ENCODE measurements around the gene MUTYH. TPM values are rescaled to one million over a fixed set of nuclear protein-coding genes. Genes with fewer than 3 reads are reported as not detected.
A peak's percentile ranks its signal among the peaks of the same experiment; 100 is the strongest.
"Not testable (repeated sequence)": the region's sequence is repeated elsewhere in the genome, so short reads cannot be mapped to it uniquely, and the experiment has no call there.

MUTYH gene
- total RNA-seq, 1 donor from 2014 or later = 14.4 TPM

DNA sequence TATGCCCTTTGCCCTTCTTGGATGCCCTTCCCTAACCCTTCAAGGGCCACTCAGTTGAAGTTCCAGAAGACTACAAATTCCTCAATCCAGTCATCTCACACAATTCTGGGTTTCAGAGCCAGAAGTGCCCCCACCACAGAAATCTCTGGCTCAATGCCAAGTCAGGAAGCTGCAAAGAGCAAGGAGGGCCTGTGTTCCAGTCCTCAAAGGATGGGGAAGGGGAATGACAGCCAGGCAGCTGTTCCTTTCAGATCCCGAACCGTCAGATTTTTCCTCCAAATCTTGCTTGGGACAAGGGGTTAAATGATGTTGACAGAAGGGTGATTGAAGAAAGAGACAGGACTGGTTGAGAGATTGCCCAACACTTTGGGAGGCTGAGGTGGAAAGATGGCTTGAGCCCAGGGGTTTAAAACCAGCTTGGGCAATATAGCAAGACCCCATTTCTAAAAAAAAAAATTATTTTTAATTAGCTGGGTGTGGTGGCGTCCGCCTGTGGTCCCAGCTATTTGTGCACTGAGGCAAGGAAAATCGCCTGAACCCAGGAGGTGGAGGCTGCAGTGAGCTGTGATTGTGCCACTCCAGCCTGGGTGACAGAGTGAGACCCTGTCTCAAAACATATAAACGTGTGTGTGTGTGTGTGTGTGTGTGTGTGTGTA, 14.3 kb downstream of the MUTYH start:
- peak; percentile 18 for DNase-seq (ENCODE audit: low spot score)

DNA sequence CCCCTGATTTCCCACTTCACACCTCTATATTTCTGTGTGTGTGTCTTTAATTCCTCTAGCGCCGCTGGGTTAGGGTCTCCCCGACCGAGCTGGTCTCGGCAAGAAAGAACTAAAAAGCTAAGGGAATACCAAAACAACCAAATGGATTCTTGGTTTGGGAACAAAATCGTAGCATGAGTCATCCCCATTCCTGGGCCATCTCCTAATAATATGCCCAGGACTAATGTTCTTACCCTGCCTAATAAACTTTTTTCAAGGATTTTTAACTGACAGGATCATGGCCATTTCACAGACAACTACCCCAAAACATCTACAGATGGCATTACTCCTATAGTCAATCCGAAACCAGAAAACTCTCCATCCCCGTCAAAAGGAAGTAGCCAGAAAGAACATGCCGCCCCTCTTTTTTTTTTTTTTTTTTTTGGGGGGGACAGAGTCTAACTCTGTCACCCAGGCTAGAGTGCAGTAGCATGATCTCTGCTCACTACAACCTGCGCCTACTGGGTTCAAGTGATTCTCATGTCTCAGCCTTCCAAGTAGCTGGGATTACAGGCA, 17.7 kb downstream of the MUTYH start:
- no peak for DNase-seq (ENCODE audit: low spot score)

DNA sequence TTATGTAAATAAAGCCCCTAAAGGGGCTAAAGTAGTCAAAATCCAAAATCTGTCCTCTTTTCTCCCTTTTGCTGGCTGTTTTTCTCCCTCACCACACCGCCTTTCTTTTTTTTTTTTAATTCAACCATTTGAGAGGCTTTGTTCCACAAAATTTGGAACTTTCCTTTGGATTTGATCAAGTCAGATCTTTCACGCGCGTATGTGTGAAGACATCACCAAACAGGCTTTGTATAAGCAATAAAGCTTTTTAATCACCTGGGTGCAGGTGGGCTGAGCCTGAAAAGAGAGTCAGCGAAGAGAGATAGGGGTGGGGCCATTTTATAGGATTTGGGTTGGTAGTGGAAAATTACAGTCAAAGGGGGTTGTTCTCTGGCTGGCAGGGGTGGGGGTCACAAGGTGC, 18.8 kb downstream of the MUTYH start:
- no peak for DNase-seq (ENCODE audit: low spot score)

DNA sequence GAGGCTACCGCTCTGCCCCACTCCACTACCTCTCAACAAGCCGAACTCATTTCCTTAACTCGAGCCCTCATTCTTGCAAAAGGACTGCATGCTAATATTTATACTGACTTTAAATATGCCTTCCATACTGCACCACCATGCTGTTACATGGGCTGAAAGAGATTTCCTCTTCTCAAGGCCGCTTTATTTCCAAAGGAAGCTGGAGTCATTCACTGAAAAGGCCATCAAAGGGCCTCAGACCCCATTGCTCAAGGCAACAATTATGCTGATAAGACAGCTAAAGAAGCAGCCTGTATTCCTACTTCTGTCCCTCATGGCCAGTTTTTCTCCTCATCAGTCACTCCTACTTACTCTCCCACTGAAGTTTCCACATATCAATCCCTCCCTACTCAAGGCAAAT, 20.5 kb downstream of the MUTYH start:
- DNase-seq (ENCODE audit: low spot score) = no peak

DNA sequence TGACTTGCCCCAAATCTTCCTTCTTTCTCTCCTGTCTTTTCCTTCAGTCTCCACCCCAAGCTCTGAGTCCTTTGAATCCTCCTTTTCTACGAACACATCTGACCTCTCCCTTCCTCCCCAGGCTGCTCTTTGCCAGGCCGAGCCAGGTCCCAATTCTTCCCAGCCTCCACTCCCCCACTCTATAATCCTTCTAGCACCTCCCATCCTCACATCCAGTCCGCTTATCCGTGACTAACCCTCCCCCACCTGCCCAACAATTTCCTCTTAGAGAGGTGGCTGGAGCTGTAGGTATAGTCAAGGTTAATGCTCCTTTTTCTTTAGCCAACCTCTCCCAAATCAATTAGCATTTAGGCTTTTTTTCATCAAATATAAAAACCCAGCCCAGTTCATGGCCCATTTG, 23.1 kb downstream of the MUTYH start:
- peak; percentile 37 for DNase-seq (ENCODE audit: low spot score)

DNA sequence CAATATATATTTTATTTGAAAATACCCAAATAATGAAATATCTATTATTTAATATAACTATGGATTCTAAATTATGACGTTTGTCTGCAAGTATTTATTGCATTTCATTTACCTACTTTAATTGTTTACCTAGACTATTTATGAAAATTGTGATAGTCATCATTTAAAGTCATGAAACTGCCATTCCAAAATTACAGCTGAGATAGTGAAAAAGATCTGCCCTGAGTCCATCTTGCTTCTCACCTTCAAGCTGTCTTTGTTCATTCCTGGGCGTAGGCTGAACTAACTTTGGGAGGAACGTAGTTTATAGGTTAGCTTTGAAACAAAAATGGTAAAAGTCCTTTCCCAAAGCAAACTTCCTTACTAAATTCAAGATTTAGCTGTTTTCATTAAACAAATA, 26.0 kb downstream of the MUTYH start:
- no peak for DNase-seq (ENCODE audit: low spot score)

DNA sequence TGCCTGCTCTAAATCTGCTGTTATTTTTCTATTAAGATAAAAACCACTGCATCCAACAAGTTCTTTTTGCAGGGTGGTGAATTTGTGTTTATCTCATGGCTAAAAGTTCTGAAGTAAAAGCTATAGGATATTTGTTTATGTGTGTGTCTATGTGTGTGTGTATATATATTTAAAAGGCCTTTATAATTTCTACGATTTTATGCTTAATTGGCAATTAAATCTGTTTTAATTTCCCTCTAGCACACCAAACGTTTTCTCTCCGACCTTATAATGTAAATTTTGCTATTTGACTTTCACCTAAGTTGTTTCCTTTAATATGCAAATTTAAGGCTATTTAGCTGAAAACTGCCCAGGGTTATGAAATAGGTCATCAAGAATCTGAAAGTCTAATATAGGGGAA, 33.3 kb downstream of the MUTYH start:
- no peak for DNase-seq (ENCODE audit: low spot score)

DNA sequence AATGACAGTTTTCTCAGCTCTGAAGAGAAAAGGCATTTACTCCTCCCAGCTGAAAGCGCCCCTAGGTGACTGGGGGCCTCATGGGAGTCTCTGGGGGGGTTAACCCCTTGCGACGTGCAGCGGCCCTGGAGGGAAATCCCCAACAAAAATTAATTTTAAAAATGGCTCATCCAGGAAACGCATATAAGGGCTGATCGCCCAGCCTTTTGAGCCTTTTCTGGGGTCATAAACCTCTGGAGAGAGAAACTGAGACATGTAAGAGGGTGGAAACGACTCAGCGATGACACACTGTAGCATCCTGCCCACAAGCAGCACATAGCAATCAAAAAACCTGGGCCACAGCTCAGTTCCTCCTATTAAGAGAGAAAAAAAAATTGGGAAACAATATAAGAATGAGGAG, 33.9 kb downstream of the MUTYH start:
- DNase-seq (ENCODE audit: low spot score) = peak; percentile 18

DNA sequence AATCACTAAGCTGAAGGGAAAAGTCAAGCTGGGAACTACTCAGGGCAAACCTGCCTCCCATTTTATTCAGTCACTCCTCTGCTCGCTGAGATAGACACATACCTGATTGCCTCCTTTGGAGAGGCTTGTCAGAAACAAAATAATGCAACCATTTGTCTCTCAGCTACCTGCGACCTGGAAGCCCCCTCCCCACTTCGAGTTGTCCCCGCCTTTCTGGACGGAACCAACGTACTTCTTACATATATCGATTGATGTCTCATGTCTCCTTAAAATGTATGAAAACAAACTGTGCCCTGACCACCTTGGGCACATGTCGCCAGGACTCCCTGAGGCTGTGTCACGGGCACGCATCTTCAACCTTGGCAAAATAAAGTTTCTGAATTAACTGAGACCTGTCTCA, 35.0 kb downstream of the MUTYH start:
- peak; percentile 55 for DNase-seq (ENCODE audit: low spot score)

DNA sequence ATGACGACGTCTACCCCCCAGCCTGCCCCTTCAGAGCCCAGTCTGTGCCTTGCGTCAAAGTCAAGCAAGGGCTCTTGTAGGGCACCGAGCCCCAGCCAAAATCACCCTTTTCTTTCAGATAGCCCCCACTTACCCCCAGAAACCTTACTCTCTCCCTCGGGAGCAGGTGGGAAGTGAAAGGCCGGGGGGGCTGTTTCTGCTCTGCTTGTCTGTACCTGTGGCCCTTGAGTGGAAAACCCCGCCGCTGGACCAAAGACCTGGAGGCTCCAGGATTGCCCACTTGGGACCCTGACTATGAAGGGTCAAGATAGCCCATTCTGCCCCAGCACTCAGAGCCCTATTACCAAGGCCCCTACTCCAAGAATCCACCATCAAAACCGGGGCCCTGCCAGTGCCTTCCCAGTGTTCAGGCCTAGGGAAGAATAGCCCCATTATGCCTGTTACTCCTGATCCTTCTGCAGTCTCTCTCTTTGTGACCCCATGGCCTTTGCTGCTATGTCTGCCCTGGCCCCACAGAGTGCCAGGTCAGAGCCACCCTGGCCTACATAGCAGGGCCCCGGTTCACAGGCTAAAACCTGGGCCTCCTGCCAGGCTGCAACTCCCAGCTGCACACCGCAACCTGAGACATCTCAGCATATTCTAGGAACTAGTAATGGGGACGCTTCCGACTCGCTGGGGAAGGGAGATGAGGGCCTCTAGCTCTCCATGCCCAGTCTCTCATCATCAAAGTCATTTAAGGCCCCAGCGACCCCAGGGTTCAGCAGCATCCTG, 35.7 kb downstream of the MUTYH start:
- peak; percentile 87 for DNase-seq (ENCODE audit: low spot score)

DNA sequence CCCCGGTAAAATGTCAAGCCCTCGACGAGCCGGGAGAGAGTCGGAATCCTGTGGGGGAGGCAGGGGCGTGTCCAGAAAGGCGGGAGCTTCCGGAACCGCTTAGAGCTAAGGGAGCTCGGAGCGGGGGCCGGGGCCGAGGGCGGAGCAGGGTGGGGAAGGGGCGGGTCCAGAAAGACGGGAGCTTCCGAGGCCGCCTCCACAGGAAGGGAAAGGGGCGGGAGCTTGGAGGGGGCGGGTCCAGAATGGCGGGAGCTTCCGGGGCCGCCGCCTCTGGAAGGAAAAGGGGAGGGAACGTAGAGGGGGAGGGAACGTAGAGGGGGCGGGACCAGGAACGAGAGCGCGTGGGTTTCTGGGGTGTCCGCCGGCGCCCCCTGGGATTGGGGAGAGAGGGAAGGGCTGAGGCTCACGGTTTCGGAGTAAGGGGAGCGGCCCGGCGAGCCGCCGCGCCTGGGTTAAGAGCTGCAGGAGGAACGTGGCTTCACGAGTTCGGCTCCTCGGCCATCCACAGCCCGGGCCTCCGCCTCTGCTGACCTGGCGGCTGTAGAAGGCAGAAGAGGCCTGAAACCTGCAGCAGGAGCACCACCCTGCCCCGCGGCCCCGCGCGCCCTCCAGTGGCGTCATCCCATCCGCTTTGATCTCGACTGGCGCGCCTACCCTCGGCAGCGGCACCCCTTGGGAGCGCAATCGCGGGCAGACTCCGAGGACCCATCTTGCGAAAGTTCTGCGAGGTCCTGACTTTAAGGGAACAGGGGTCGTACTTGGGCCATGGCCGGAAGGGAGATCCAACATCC, 36.5 kb downstream of the MUTYH start:
- DNase-seq (ENCODE audit: low spot score) = peak; percentile 99

DNA sequence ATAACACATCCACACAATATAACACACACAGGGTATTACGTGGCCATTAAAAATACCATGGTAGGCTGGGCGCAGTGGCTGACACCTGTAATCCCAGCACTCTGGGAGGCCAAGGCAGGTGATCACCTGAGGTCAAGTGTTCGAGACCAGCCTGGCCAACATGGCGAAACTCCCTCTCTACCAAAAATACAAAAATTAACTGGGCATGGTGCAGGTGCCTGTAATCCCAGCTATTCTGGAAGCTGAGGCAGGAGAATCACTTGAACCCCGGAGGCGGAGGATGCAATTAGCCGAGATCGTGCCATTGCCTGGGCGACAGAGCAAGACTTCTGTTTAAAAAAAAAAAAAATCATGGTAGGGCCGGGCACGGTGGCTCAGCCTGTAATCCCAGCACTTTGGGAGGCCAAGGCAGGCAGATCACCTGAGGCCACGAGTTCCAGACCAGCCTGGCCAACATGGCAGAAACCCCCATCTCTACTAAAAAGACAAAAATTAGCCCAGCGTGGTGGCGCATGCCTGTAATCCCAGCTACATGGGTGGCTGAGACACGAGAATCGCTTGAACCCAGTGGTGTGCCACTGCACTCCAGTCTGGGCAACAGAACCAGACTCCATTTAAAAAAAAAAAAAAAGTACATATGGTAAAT, 37.6 kb downstream of the MUTYH start:
- DNase-seq (ENCODE audit: low spot score) = peak; percentile 33

DNA sequence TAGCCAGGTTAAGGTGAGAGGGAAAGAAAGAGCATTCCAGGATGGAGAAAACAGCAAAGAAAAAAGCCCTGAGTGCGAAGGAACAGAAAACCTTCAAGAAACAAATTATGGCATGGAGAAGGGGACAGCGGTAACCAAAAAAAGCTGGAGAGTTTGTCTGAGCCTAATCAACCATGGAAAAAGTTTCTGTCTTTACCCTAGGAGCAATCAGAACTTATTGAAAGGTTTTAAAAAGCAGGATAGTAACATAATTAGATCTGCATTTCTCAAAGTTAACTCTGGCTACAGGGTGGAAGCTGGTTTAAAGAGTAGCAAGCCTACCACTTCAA, 39.6 kb downstream of the MUTYH start:
- DNase-seq (ENCODE audit: low spot score) = no peak

DNA sequence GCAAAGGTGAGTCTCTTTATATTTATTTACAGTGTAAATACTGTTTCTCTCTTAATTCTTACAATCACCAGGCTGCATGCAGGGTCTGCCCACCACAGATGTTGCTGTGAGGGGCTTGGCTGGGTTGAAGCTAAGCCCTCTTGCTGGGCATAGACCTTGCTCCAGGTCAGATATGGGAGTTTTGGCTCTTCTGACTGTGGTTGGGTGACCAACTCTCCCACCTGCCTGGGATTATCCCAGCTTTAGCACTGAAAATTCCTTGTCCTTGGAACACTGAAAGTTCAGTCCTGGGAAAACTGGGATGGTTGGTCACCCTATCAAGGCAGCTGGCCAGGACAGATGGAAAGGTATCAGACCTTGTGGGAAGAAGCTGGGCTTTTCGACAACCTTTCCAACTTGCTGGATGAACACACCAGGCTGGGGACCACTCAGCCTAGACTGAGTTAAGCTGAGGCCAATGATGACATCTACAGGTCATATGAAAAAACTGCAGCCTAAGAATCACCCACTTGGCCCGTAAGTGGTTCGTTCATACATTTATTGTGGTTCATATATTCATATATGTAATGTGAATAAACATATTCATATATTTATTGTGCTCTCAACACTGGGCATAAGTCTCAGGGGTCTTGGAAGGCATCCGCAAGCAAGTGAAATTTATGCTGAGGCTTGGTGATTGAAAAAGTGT, 40.1 kb downstream of the MUTYH start:
- DNase-seq (ENCODE audit: low spot score) = peak; percentile 47

DNA sequence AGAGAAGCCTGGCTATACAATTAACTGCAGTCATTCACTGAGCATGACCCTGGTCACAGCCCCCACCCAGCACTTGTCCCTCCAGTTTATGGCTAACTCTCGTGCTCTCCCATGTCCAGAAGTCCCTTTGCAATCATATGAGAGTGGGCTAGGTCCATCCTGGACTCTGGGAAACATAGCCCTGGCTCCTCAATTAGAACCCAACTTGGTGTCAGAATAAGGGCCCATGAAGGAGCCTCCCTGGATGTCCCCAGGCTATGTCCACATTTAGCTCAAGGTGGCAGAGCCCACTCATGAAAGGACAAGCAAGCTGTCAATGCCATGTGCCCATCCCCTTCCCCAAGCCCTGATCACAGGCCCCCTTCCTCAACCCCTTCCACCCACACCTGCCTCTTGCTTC, 40.9 kb downstream of the MUTYH start:
- DNase-seq (ENCODE audit: low spot score) = peak; percentile 59

DNA sequence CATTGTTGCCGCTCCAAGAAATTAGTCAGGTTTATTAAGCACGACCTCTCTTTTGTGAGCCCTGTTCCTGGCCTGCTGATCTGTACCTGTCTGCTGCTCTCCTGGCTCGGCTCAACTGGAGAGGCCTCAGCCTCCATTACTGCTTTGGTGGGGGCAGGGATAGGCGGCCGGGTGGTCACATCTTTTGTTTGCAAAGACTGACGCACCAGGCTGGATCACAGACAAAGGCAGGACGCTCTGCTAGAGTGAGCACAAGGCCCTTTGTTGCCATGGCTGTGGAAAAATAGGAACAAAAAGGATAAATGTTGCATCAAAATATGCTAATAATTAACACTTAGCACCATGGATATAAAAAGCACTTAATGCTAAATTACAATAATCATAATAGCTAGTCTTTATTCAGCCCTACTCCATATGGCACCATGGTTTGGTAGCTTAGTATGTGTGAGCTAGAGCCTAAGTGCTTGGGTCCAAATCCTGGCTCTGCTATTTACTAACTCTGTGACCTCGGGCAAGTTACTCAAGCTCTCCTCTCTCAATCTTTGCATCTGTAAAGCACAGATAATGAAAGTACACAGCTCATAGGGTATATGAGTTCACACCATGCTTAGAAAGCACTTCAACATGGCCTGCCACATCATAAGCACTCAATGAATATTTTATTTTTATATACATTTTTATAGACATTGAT, 42.4 kb downstream of the MUTYH start:
- peak; percentile 35 for DNase-seq (ENCODE audit: low spot score)

DNA sequence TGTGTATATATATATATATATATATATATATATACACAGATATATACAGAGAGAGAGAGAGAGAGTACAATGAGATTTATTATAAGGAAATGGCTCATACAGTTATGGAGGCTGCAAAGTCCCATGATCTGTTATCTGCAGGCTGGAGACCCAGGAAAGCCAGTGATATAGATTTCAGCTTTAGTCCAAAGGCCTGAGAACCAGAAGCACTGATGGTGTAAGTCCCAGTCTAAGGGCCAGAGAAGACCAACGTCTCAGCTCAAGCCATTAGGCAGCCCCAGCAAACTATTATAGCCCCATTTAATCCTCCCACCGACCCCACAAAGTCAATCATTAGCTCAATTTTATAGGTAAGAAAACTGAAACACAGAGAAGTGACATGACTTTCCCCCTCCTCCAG, 48.5 kb downstream of the MUTYH start:
- DNase-seq (ENCODE audit: low spot score) = no peak

DNA sequence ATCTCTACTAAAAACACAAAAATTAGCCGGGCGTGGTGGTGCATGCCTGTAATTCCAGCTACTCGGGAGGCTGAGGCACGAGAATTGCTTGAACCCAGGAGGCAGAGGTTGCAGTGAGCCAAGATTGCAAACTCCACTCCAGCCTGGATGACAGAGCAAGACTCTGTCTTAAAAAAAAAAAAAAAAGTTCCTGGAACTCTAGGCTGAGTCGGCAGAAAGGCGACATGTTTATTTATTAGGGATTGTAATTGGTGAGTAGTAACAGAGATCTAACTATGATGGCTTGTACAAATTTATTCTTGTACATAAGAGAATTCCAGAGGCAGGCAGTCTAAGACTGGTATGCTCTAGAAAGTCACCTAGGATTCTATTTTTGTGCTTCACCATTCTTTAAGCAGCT, 49.2 kb downstream of the MUTYH start:
- DNase-seq (ENCODE audit: low spot score) = not testable (repeated sequence)

DNA sequence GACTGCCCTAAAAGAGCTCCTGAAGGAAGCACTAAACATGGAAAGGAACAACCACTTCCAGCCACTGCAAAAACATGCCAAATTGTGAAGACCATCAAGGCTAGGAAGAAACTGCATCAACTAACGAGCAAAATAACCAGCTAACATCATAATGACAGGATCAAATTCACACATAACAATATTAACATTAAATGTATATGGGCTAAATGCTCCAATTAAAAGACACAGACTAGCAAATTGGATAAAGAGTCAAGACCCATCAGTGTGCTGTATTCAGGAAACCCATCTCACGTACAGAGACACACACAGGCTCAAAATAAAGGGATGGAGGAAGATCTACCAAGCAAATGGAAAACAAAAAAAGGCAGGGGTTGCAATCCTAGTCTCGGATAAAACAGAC, 53.7 kb downstream of the MUTYH start:
- DNase-seq (ENCODE audit: low spot score) = not testable (repeated sequence)

DNA sequence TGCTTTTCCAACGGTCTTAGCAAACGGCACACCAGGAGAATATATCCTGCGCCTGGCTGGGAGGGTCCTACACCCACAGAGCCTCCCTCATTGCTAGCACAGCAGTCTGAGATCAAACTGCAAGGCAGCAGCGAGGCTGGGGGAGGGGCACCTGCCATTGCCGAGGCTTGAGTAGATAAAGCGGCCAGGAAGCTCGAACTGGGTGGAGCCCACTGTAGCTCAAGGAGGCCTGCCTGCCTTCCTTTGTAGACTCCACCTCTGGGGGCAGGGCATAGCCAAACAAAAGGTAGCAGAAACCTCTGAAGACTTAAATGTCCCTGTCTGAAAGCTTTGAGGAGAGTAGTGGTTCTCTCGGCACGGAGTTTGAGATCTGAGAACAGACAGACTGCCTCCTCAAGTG, 55.4 kb downstream of the MUTYH start:
- not testable (repeated sequence) for DNase-seq (ENCODE audit: low spot score)

All from mesenteric fat pad (tissue), 1 donor.